Frontal cortex (tissue), 4 donors: Measurements from ENCODE around the gene AFAP1L2. TPM values are rescaled to one million over a fixed set of nuclear protein-coding genes. Genes with fewer than 3 reads are reported as not detected.

Source experiments
- DNase-seq, 2 donors: peaks; one replicate each; pipeline ENCODE4 v3.0.0; 2012; ENCODE audit warnings: low spot score in 2 of 2
- FAIRE-seq: peaks from 2 replicates; lab custom pipeline; 2012; peaks lifted over from hg19 to GRCh38; lab: Jason Lieb, UNC
- total RNA-seq: library from RNA; depleted of rRNA; stranded (reverse); fragments of >200 nt; gene quantifications from one replicate; pipeline ENCODE4 v1.2.3, GENCODE V29; 2014
- donor health status: control.
- donor health status: control.
- donor health status: control.

The AFAP1L2 gene
- total RNA-seq, 1 donor from 2014 or later, result 6.1 TPM

DNA sequence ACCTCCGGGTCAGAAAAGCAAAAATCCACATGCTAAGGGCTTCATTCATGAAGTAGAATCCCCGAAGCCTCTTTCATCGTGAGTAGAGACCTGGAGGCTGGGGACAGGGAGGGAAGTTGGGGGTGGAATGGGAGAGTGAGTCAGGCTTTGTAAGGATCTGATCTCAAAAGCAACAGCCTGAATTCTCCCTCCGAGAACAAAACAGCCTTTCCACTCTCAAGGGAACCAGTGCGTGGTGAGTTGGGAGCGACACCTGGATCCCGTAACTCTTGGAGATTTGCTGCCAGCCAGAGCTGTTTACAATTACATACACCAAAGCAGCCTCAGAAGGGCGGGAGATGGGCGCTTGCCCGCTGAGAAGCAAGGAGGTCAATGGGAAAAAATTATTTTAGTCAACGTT, 10.8 kb downstream of the AFAP1L2 start:
- DNase-seq (peak in 1 of 2 donors; percentile 43), FAIRE-seq (no peak)

DNA sequence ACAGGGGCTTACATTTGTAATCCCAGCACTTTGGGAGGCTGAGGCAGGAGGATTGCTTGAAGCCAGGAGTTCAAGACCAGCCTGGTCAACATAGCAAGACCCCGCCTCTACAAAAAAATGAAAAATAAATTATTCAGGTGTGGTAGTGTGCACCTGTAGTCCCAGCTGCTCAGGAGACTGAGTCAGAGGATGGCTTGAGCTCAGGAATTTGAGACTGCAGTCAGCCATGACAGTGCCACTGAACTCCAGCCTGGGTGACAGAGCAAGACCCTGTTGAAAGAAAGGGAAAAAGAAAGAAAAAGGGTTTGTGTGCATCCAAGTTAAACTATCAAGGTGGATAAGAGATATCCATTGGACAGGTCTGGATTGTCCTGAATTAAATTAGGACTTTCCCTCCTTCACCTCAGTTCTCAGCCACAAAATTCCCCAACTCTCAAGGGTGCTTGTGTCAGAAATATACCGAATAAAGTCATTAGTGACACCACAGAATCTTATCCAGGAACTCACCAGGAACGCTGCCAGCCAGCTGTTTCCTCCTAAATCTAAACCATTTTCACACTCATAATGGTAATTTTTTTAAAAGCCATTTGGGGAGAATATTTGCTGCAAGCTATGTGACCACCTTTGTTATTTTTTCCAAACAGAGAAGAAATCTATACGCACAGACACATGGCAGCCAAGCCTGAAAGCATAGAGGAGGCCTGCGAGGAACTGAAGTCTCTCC, 12.0 kb downstream of the AFAP1L2 start:
- no peak for FAIRE-seq
- DNase-seq, result no peak

DNA sequence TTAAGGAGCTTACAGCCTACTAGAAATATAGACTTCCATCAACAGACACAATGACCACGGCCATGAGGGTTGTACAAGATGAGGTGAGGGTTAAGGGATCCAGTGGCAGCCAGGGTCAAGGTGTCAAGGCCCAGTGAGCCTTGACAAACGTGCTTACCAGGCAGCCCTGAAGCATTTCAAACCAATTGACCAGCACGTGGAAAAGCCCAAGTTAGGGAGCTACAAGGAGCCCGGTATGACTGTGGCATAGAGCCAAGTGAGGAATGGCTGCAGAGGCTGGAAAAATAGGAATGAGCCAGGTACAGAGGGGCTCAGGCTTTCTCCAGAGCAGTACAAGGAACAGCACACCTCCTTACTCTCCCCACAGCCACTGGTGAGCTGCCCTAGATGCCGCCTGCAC, 12.7 kb downstream of the AFAP1L2 start:
- FAIRE-seq (no peak), DNase-seq (no peak)

DNA sequence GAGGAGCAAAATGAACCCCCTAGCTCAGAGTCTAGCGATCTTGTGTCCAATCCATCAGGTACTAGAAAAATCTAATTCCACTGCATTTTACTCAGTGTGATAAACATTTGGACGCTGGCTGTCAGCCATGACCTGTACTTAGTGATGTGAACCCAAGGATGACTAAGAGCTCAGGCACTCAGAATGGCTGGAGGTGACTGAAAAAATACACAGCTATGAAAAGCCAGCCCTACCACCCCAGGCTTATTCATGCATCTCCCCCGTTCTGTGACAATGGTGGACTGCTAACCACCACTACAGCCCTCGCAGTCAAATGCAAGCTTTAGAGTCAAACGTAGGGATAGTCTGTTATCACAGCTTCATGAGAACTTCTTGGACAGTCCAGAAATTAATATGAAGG, 14.9 kb downstream of the AFAP1L2 start:
- no peak for FAIRE-seq
- no peak for DNase-seq

DNA sequence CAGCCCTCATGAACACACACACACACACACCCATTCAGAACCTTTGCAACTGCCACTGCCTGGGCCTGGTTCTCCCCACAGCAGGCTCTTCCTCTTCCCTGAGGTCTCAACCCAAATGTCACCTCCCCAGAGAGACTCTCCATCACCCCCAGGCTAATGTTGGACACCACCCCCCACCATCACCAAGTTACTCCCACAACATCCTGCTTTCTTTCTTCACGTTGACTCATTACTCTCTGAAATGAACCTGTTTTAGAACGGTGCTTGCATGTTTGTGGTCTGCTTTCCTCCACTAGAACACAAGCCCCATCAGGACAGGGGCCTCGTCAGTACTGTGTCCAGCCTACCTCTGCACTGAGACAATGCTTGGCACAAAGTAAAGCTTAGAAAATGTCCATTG, 16.0 kb downstream of the AFAP1L2 start:
- FAIRE-seq, result no peak
- DNase-seq, result no peak

DNA sequence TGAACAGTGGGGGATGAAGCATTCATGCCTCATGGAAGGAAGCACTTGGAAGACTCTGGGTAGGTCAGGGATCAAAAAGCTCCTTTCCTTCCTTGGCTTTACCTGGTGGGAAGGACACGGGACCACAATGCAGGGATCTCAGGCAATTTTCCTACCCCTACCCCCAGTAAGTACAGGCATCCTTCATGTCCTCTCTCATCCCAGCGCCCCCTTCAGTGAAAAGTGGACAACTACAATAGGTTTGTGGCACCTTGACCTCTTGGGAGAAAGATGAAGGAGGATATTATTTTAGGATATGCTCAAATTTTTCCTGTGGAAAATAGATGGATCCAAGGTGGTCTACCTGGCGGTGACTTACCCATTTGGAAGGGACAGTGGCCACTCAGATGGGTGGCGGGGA, 16.5 kb downstream of the AFAP1L2 start:
- FAIRE-seq (no peak), DNase-seq (no peak)

DNA sequence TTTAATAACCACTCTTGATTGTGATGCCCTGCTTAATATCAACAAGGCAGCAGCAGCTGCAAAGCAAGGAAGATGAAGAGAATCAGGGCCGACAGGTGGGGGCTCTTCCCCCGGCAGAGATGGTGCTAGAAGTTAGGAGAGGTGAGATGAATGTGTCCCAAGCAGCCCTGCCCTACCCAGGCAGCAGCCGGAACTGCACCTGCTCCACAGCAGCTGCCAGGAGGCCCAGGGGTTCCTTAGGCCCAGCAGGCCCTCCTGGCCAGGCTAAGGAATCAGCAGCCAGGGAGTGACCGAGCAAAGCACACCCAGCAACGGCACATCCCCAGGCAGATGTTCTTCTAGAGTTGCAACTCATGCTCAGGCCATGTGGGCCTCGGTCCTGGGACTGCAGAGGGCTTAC, 17.9 kb downstream of the AFAP1L2 start:
- DNase-seq (no peak), FAIRE-seq (no peak)

DNA sequence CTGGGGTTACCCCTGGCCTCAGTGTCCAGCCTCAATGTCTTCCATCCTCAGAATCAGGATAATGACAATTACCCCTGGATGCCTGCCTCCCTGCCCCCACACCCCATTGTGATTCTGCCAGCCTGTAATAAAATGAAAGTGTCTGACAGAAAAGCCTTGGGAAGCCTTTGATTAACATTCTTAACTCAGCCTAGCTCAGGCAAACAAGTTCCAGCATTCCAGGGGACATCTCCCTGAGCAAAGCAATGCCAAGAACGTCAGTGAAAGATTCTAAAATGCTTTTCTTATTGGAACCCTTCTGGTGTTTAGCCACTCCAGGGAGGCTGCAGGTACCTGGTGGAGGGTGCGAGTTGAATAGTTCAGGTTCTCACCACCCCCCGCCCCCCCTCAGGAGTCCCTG, 18.7 kb downstream of the AFAP1L2 start:
- no peak for FAIRE-seq
- DNase-seq, result no peak

DNA sequence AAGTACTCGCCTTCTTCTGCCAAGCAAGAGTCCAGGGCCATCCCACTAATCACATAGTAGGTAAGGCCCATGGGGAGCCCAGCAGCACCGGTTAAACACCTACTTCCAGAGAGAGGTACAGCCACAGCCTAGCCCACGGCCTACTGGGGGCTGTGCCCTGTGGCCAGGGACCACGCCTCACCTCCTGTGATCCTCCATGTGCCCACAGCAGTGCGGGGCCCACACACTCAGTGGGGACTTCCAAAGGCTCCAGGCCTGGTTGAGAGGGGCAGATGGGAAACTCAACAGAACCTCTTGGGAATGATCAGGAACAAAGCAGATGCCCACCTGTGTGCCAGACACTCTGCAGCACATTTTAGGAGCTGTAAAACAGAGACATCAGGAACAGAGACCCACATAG, 19.7 kb downstream of the AFAP1L2 start:
- FAIRE-seq (no peak), DNase-seq (no peak)

DNA sequence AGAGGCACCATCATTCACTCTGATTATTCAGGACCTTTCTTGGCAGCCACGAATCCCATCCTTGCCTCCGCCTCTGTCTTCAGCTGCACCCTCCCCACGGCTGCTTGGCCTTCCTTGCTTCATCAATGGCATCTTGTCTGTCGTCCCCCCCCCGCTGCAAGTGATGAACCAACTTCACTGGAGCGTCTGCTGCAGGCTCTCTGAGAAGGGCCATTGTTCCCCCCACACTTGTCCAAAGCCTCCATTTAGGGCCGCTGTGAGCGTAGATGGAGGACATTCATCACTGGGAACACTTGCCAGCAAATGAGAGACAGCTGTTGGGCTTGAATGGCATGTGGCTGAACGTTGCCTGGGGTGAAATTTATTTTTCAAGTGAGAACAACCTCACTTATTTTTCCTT, 20.1 kb downstream of the AFAP1L2 start:
- no peak for DNase-seq
- FAIRE-seq, result no peak

DNA sequence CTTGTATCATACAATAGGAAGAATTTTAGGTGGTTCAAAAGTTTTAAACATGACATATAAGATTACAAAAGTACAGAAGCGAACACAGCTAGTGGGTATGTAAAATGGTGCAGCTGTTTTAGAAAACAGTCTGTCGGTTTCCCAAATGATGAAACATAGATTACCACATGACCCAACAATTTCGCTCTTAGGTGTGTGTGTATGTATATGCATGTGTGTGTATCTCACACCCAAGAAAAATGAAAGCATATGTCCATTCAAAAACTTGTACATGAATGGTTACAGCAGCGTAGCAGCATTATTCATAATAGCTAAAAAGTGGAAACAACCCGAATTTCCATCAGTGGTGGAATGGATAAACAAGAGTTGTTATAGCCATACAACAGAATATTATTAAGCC, 23.5 kb downstream of the AFAP1L2 start:
- no peak for FAIRE-seq

DNA sequence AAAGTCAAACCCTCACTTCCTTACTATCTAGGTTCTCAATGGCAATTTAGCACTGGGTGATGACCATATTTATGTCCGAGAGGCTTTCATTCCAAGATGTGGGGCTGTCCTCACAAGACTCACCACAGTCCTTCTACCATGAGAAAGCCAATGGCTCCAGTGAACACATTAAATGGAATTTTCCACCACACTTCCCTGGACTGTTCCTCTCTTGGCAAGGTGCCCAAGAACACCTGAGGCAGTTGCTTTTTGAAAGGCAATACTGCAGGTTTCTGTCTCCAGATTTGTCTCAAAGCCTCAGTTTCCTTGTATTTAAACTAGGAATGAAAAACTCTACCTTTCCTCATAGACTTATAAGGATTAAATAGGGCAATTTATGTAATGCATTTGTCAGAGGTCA, 24.2 kb downstream of the AFAP1L2 start:
- DNase-seq, result no peak
- FAIRE-seq, result no peak

More for the DNA sequence above, 23.5 kb downstream of the AFAP1L2 start:
- no peak for DNase-seq

DNA sequence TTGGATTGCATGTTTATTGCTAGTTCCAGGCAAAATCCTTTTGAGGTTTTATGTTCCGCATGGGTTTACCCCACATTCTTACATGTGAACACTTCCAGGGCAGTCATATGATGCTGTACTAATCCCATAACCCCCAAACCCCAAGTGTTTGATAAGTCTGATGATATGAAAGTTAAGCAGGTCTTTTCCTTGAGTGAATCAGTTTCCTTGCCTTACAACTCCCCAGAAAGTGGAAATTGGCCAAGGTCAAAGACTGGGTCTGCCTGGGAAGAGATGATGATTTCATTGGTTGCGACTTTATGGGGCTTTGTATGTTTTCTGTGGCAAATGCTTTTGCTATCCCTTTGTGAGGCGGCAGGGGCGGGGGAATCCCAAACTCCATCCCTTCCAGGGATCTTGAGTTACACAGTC, 24.7 kb downstream of the AFAP1L2 start:
- FAIRE-seq (no peak), DNase-seq (no peak)

DNA sequence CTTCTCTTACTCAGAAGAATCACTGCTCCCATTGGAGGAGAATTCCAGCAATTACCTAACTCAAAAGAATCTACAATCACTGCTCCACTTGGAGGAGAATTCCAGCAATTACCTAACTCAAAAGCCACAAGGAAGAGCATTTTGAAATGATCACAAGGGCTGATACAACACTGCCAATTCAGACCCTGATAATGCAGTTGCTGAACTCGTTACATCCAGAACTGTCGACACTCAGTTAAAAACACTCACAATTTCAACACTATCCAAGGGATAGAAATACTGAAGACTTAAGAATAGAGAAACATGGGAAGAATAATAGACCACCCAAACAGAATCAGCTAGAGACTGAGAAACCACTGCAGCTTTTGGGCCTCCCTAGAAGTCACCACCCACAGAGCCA, 27.8 kb downstream of the AFAP1L2 start:
- DNase-seq, result no peak
- FAIRE-seq, result no peak

DNA sequence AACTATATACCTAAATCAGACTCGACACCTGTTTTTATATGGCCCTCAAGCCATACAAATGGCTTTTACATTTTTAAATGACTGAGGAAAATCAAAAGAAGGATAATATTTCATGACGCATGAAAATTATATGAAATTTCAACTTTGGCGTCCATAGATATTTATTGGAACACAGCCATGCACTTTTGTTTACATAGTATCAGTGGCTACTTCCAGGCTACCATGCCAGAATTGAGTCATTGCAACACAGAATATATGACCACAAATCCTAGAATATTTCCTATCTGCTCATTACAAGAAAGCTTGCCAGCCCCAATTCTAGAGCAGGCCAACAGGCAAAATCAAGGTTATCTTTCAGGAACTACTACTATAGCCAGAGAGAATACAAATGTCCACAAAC, 29.3 kb downstream of the AFAP1L2 start:
- DNase-seq (no peak), FAIRE-seq (no peak)

DNA sequence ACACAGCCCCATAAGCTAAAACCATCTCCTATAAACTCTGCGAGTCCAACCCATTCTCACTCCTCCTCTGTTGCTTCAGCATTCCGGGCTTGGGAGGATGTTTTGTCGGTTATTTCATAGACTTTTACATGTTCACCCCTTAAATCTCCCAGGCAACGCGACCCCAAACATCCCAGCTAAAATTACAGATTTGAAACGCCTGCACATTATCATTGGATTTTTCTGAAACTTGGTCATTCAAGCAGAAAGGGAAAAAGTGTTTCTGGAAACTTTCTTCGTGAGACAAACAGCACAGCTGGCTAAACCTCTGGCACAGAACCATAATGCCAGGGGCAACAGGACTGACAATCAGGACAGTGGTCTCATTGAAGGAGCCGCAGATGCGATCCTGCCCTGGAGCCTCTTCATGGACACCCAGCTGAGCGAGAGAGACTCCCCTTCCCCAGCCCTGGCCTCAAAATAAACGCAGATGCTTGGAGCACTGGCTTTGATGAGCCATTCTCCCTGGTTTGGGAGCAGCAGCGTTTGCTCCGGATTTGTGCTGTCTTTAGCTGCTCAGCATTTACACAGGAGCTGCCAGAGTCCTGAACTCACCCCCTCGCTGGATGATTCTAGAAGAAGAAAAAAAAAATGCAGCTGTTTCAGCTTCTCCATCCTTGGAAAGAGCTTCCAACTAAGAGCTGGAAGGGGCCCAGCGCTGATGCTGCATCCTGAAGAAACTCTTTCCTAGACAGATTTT, 30.1 kb downstream of the AFAP1L2 start:
- FAIRE-seq (no peak), DNase-seq (no peak)

DNA sequence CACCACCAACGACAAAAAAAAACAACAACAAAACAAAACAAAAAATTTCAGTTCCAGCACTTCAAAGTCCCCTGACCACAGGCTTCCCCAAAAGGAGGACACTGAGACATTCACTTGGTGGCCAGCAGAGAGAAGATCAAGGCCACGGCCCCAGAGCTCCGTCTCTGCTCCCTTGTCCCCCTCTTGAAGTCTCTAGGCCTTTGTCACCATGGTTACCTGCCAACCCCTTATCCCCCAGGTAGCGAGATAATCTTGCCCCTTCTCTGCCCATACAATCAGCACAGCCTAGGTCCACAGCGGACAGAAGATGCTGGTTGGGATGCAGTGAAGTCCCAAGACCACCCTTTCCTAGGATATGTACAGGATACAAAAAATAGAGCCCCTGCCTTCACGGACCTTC, 30.7 kb downstream of the AFAP1L2 start:
- FAIRE-seq, result no peak
- DNase-seq, result no peak

DNA sequence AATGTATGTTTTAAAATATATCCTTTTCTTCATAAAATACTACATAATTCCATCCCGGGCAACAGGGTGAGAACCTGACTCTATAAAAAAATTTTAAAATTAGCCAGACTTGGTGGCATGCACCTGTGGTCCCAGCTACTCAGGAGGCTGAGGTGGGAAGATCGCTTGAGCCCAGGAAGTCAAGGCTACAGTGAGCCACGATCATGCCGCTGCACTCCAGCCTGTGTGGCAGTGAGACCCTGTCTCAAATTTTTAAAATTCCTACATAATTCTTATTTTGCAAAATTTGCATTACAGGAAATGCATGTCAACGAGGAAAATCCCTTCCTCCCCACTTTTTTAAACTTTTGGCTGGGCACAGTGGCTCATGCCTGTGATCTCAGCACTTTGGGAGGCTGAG, 31.3 kb downstream of the AFAP1L2 start:
- FAIRE-seq (no peak), DNase-seq (no peak)

DNA sequence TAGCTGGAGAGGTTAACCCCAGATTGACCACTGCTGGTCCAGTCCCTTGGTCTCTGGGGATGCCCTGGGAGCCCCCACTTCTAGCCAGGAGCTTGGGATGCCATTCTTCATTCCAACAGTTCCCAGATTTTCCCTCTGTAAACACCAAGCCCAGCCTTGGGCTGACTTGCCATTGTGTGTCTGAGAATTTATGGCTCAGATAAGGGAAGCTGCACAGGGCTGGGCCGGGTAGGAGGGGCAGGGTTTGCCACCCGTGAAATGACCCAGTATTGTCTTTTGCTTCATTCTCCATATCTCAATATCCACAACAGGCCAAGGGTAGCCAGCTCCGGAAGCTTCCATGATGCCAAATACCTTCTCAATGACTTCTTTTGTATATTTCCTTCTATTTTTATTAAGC, 32.1 kb downstream of the AFAP1L2 start:
- DNase-seq (no peak), FAIRE-seq (no peak)

DNA sequence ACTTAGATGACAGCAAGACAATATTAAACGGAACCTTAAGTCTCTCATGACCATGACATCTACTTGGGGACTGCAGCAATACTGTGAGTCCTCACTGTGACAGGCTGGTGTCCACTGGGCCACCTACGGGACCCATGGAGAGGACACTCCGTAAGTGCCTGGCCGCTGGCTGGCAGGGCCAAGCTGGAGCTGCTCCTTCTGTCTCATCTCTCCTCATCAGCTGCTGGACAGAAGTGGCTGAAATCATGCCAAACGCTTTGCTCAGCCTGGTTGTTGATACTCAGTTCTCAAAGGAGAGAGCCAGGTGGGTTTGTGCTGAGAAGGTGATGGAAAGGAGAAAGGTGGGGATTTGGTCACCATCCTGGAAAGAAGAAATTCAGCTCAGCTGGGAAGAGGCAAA, 33.3 kb downstream of the AFAP1L2 start:
- FAIRE-seq, result no peak

DNA sequence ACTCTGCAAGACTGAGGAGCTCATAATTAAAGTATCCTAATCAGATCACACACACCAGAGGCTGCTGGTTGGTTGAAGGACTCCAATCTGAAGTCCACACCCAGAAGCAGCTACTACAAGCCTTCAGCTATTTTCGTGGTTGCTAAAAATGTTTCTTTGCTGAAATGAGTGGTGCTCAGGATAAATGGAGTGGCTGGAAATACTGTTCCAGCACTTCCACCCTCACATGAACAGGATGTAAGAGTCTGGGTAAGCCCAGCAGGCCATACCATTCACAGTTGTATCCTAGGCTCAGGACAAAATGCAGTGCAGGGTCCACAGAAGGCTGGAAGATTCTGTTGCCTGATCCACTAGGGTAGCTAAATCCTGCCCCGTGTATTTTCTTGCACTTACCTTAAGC, 34.1 kb downstream of the AFAP1L2 start:
- no peak for DNase-seq
- FAIRE-seq, result no peak

More for the DNA sequence above, 33.3 kb downstream of the AFAP1L2 start:
- DNase-seq, result no peak

DNA sequence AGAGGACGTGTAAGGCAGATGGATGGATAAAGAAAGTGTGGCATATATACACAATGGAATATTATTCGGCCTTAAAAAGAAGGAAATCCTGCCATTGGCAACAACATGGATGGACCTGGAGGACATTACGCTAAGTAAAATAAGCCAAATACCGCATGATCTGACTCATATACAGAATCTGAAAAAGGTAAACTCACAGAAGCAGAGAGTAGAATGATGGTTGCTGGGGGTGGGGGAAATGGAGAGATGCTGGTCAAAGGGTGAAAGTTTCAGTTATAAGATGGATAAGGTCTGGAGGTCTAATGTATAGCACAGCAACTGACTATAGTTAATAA, 36.3 kb downstream of the AFAP1L2 start:
- DNase-seq, result no peak
- FAIRE-seq, result no peak
